K562 (cell line): Measurements from ENCODE around the gene CDC27. TPM values are rescaled to one million over a fixed set of nuclear protein-coding genes. Genes with fewer than 3 reads are reported as not detected.

ENCODE experiments used
- BCLAF1 ChIP-seq, 2 experiments: fragments of 450-650 bp in 1 of 2; IDR thresholded peaks; 2 replicates each; pipeline ENCODE4 v1.6.1; 2011 to 2017; ENCODE audit warnings: low read depth in 2 of 2, antibody characterized with exemption in 1 of 2, borderline replicate concordance in 1 of 2, low read length in 1 of 2, mild to moderate bottlenecking in 1 of 2, mixed read lengths in 1 of 2; ENCODE audit not compliant: control insufficient read depth in 1 of 2
- ELF2 ChIP-seq: fragments of 250-450 bp; sonication (Bioruptor Pico); IDR thresholded peaks from 2 replicates; pipeline ENCODE4 v1.5.0; 2021; ENCODE audit warnings: mild to moderate bottlenecking
- HMG20B ChIP-seq: fragments of 250-450 bp; sonication (Bioruptor Pico); IDR thresholded peaks from 2 replicates; pipeline ENCODE4 v1.5.0; 2021; ENCODE audit warnings: mild to moderate bottlenecking
- HOMEZ ChIP-seq: fragments of 250-450 bp; sonication (Bioruptor Pico); IDR thresholded peaks from 2 replicates; pipeline ENCODE4 v1.4.0; 2020; ENCODE audit warnings: mild to moderate bottlenecking, moderate library complexity
- HOXB6 ChIP-seq: fragments of 250-450 bp; sonication (Bioruptor Pico); IDR thresholded peaks from 2 replicates; pipeline ENCODE4 v1.5.1; 2022; ENCODE audit warnings: mild to moderate bottlenecking, borderline replicate concordance
- HSF4 ChIP-seq: fragments of 250-450 bp; sonication (Bioruptor Pico); IDR thresholded peaks from 2 replicates; pipeline ENCODE4 v2.1.2; 2022; ENCODE audit warnings: mild to moderate bottlenecking, moderate library complexity, borderline replicate concordance
- IRF9 ChIP-seq: fragments of 450-650 bp; IDR thresholded peaks from 2 replicates; pipeline ENCODE4 v1.6.1; 2016; ENCODE audit warnings: missing biosample characterization, missing genetic modification characterization
- LARP7 ChIP-seq: fragments of 450-650 bp; IDR thresholded peaks from 2 replicates; pipeline ENCODE4 v1.6.1; 2016
- PRMT5 ChIP-seq: sonication (generic); formaldehyde crosslinking; IDR thresholded peaks from 2 replicates; pipeline ENCODE4 v1.5.0; 2020; ENCODE audit warnings: missing genetic modification reagents
- RAD51 ChIP-seq: fragments of 450-650 bp; IDR thresholded peaks from 2 replicates; pipeline ENCODE4 v1.7.1; 2016; ENCODE audit warnings: low read depth, mild to moderate bottlenecking, borderline replicate concordance
- SIN3A ChIP-seq, 2 experiments: fragments of 150-350 bp in 1 of 2; IDR thresholded peaks; 2 replicates each; pipeline ENCODE4 v1.6.1; 2011 to 2016; ENCODE audit warnings: borderline replicate concordance in 2 of 2, low read depth in 2 of 2, low read length in 2 of 2, mild to moderate bottlenecking in 2 of 2, moderate library complexity in 2 of 2; ENCODE audit not compliant: control insufficient read depth in 1 of 2
- SMARCC2 ChIP-seq: fragments of 450-650 bp; IDR thresholded peaks from 2 replicates; pipeline ENCODE4 v1.6.1; 2017; ENCODE audit warnings: antibody characterized with exemption, moderate library complexity, mild to moderate bottlenecking, low read depth
- STAT6 ChIP-seq: sonication (generic); formaldehyde crosslinking; IDR thresholded peaks from 2 replicates; pipeline ENCODE4 v1.8.1; 2023; ENCODE audit warnings: mild to moderate bottlenecking, missing genetic modification reagents
- ZBTB43 ChIP-seq: sonication (generic); formaldehyde crosslinking; IDR thresholded peaks from 2 replicates; pipeline ENCODE4 v1.8.0; 2023; ENCODE audit warnings: mild to moderate bottlenecking, missing genetic modification reagents
- ZFX ChIP-seq: sonication (generic); formaldehyde crosslinking; IDR thresholded peaks from 2 replicates; pipeline ENCODE4 v1.8.0; 2022; ENCODE audit warnings: mild to moderate bottlenecking, missing genetic modification reagents, moderate library complexity
- ZNF408 ChIP-seq: fragments of 250-450 bp; sonication (Bioruptor Pico); IDR thresholded peaks from 2 replicates; pipeline ENCODE4 v1.4.0; 2020; ENCODE audit warnings: low read depth, mild to moderate bottlenecking, moderate library complexity
- ZNF586 ChIP-seq: fragments of 450-650 bp; formaldehyde crosslinking; conservative IDR thresholded peaks from 2 replicates; pipeline ENCODE4 v1.4.0; 2020; ENCODE audit warnings: mild to moderate bottlenecking, moderate library complexity
- ZSCAN29 ChIP-seq: fragments of 450-650 bp; IDR thresholded peaks from 2 replicates; pipeline ENCODE4 v1.6.1; 2017
- polyA plus RNA-seq, 8 experiments: library from polyadenylated mRNA; depleted of rRNA in 4 of 8; stranded (reverse) in 5 of 8; unstranded in 3 of 8; fragments of >200 nt; fragmentation: Nextera tagmentation in 2 of 8; fragmentation: Illumina TruSeq in 1 of 8; extraction: Ambion mirVana in 2 of 8; extraction: Trizol in 1 of 8; gene quantifications; 2 replicates each; pipeline versions ENCODE4 v1.2.1 to v1.2.3, GENCODE V29; 2011 to 2014; ENCODE audit warnings: inconsistent platforms in 1 of 8, missing spikeins in 1 of 8
- total RNA-seq, 7 experiments: library from RNA; depleted of rRNA in 6 of 7; stranded (reverse); fragments of >200 nt in 6 of 7; fragmentation: Illumina TruSeq in 2 of 7; extraction: Trizol in 2 of 7; gene quantifications; 2 replicates each; pipeline versions ENCODE4 v1.2.1 to v1.2.3, GENCODE V29; 2011 to 2021; ENCODE audit warnings: low replicate concordance in 1 of 7

CDC27 gene
- total and polyA plus RNA-seq, 9 of the 15 experiments (the other 6 are each of a cell fraction or from before 2014, with no cell fraction given): 28.6 to 155 (median 94.1) TPM

- TF ChIP-seq HOMEZ (CRISPR knock-in tag): no peak
- TF ChIP-seq LARP7: peak; percentile 27; the same call in 1 of the 2 replicates
- no peak for TF ChIP-seq HMG20B (CRISPR knock-in tag)
- no peak for TF ChIP-seq PRMT5
- TF ChIP-seq ELF2 (CRISPR knock-in tag): no peak
- no peak for TF ChIP-seq RAD51
- TF ChIP-seq SMARCC2: no peak
- no peak for TF ChIP-seq HSF4 (CRISPR knock-in tag)
- TF ChIP-seq SIN3A (IDR thresholded peaks at IDR 0.05; ENCODE audit: borderline replicate concordance in 2 of 2, control insufficient read depth in 1 of 2, low read depth in 2 of 2, low read length in 2 of 2): 0 out of 4 replicates have a peak, but pooled peaks of 1 of the 2 experiments have one; percentile 32
- no peak for TF ChIP-seq BCLAF1 (IDR thresholded peaks at IDR 0.05; ENCODE audit: borderline replicate concordance in 1 of 2, control insufficient read depth in 1 of 2, low read depth in 2 of 2, low read length in 1 of 2)
- TF ChIP-seq ZFX (CRISPR knock-in tag): no peak
- TF ChIP-seq HOXB6 (CRISPR knock-in tag): no peak
- no peak for TF ChIP-seq ZBTB43 (CRISPR knock-in tag)
- TF ChIP-seq IRF9 (tag): no peak
- no peak for TF ChIP-seq STAT6 (CRISPR knock-in tag)
- no peak for TF ChIP-seq ZNF408 (CRISPR knock-in tag)
- no peak for TF ChIP-seq ZNF586 (CRISPR knock-in tag)
- no peak for TF ChIP-seq ZSCAN29
These were observed 19.8 kb upstream of the CDC27 start, which contains the start of gene MYL4 (continued) for GRCh38 chr17:47208744-47209488.
